HFFc6 (cell line): ENCODE results near the gene GABBR2. TPM values are rescaled to one million over a fixed set of nuclear protein-coding genes. Genes with fewer than 3 reads are reported as not detected.

Source experiments
- DNase-seq: peaks from one replicate; pipeline ENCODE4 v3.0.0-alpha.2; 2018
- H3K27ac Mint-ChIP-seq: 2 replicates; pipeline ENCODE4 v1.8.0; 2020; ENCODE audit warnings: mild to moderate bottlenecking, mixed read lengths
- H3K27me3 Mint-ChIP-seq: 2 replicates; pipeline ENCODE4 v1.8.0; 2021; ENCODE audit warnings: mild to moderate bottlenecking, moderate library complexity, mixed read lengths; ENCODE audit not compliant: insufficient read depth
- H3K36me3 Mint-ChIP-seq: 2 replicates; pipeline ENCODE4 v1.8.0; 2021; ENCODE audit warnings: low read depth, mixed read lengths
- H3K4me1 Mint-ChIP-seq: 2 replicates; pipeline ENCODE4 v1.8.0; 2020; ENCODE audit warnings: low read depth, mixed read lengths
- H3K4me3 Mint-ChIP-seq: 2 replicates; pipeline ENCODE4 v1.8.0; 2020; ENCODE audit warnings: mild to moderate bottlenecking, moderate library complexity, mixed read lengths
- H3K9me3 Mint-ChIP-seq: 2 replicates; pipeline ENCODE4 v1.8.0; 2020; ENCODE audit warnings: mild to moderate bottlenecking, mixed read lengths
- total RNA-seq, 6 experiments: library from RNA; stranded (reverse); fragmentation: NEBNext Ultra II Directional; extraction: Animal tissue kit (Norgen Biotek cat#: 25700); gene quantifications; 2 replicates in 1 of 6; 3 replicates in 5 of 6; pipeline ENCODE4 v1.2.3, GENCODE V29; 2021
- TF ChIP-seq, protein P1 (sequence below): fragments of 200-600 bp; sonication (generic); IDR thresholded peaks from 2 replicates; pipeline ENCODE4 v1.5.0; 2021; ENCODE audit warnings: antibody characterized with exemption, mild to moderate bottlenecking

The GABBR2 gene
- total RNA-seq, 6 experiments from 2014 or later: 3.1 to 9.3 (median 7.6) TPM

GRCh38 chr9:98707166-98708102, 1.3 kb downstream of the GABBR2 start:
- Mint-ChIP-seq H3K9me3 (no peaks in the 10 kb centered on the region), H3K4me3 (peak overlapping the region; percentile 75), H3K27ac (no peak overlapping the region), H3K27me3 (peaks cover 23% of the 10 kb centered on the region), H3K36me3 (no peaks in the 10 kb centered on the region), H3K4me1 (peaks cover 12% of the 10 kb centered on the region)
- TF ChIP-seq, protein P1, sequence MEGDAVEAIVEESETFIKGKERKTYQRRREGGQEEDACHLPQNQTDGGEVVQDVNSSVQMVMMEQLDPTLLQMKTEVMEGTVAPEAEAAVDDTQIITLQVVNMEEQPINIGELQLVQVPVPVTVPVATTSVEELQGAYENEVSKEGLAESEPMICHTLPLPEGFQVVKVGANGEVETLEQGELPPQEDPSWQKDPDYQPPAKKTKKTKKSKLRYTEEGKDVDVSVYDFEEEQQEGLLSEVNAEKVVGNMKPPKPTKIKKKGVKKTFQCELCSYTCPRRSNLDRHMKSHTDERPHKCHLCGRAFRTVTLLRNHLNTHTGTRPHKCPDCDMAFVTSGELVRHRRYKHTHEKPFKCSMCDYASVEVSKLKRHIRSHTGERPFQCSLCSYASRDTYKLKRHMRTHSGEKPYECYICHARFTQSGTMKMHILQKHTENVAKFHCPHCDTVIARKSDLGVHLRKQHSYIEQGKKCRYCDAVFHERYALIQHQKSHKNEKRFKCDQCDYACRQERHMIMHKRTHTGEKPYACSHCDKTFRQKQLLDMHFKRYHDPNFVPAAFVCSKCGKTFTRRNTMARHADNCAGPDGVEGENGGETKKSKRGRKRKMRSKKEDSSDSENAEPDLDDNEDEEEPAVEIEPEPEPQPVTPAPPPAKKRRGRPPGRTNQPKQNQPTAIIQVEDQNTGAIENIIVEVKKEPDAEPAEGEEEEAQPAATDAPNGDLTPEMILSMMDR: peak; percentile 87
- peak; percentile 50 for DNase-seq

GRCh38 chr9:98706651-98707165, 2.0 kb downstream of the GABBR2 start:
- no peak for DNase-seq
- Mint-ChIP-seq H3K4me3 (peak overlapping the region; percentile 75), H3K4me1 (peaks cover 12% of the 10 kb centered on the region), H3K9me3 (no peaks in the 10 kb centered on the region), H3K27ac (no peak overlapping the region; the same call in 1 of the 2 replicates), H3K27me3 (peaks cover 20% of the 10 kb centered on the region), H3K36me3 (no peaks in the 10 kb centered on the region)
- TF ChIP-seq, protein P1: no peak

GRCh38 chr9:98702835-98703380, 5.8 kb downstream of the GABBR2 start:
- TF ChIP-seq, protein P1: no peak
- peaks cover 12% of the 10 kb centered on the region for H3K4me1 Mint-ChIP-seq
- no peak overlapping the region for H3K4me3 Mint-ChIP-seq
- H3K27me3 Mint-ChIP-seq: peaks cover 32% of the 10 kb centered on the region
- DNase-seq: no peak
- no peaks in the 10 kb centered on the region for H3K36me3 Mint-ChIP-seq
- H3K27ac Mint-ChIP-seq: no peak overlapping the region
- 0 out of 2 replicates have a peak, but pooled peaks cover 9% of the 10 kb centered on the region for H3K9me3 Mint-ChIP-seq

- TF ChIP-seq, protein P1: no peak
- H3K4me1 Mint-ChIP-seq: peaks cover 12% of the 10 kb centered on the region
- 0 out of 2 replicates have a peak, but pooled peaks cover 9% of the 10 kb centered on the region for H3K9me3 Mint-ChIP-seq
- no peak overlapping the region for H3K27ac Mint-ChIP-seq
- DNase-seq: no peak
- H3K4me3 Mint-ChIP-seq: no peak overlapping the region
- H3K27me3 Mint-ChIP-seq: peaks cover 32% of the 10 kb centered on the region
- H3K36me3 Mint-ChIP-seq: no peaks in the 10 kb centered on the region
Measured at GRCh38 chr9:98702340-98702739, 6.4 kb downstream of the GABBR2 start.

GRCh38 chr9:98701576-98701975, 7.2 kb downstream of the GABBR2 start:
- Mint-ChIP-seq H3K4me1 (peaks cover 5% of the 10 kb centered on the region), H3K27me3 (peaks cover 28% of the 10 kb centered on the region), H3K4me3 (no peak overlapping the region), H3K36me3 (no peaks in the 10 kb centered on the region), H3K9me3 (0 out of 2 replicates have a peak, but pooled peaks cover 9% of the 10 kb centered on the region), H3K27ac (no peak overlapping the region)
- DNase-seq: no peak
- TF ChIP-seq, protein P1: no peak
